Loucy (cell line): ENCODE measurements around the gene ACAT2.

Experiments used
- H2AFZ ChIP-seq: fragments of 200-600 bp; sonication (generic); 2 replicates; pipeline ENCODE4 v1.6.0; 2016; ENCODE audit warnings: antibody characterized with exemption, mild to moderate bottlenecking, low read length, moderate library complexity
- H3F3A ChIP-seq: fragments of 200-600 bp; 2 replicates; pipeline ENCODE4 v1.6.0; 2016; ENCODE audit warnings: antibody characterized with exemption, low read depth, mild to moderate bottlenecking
- H3K27me3 ChIP-seq: fragments of 200-600 bp; sonication (generic); 2 replicates; pipeline ENCODE4 v1.6.1; 2014; ENCODE audit warnings: low read length, mild to moderate bottlenecking; ENCODE audit not compliant: insufficient read depth, poor library complexity, severe bottlenecking
- H3K36me3 ChIP-seq: fragments of 200-600 bp; sonication (generic); 2 replicates; pipeline ENCODE4 v1.6.1; 2016; ENCODE audit warnings: low read length; ENCODE audit not compliant: insufficient read depth
- H3K4me1 ChIP-seq: fragments of 200-600 bp; sonication (generic); 2 replicates; pipeline ENCODE4 v1.5.1; 2014; ENCODE audit warnings: low read length, mild to moderate bottlenecking; ENCODE audit not compliant: insufficient read depth, poor library complexity, severe bottlenecking
- H3K4me2 ChIP-seq: fragments of 200-600 bp; sonication (generic); 2 replicates; pipeline ENCODE4 v1.6.0; 2014; ENCODE audit warnings: antibody characterized with exemption, low read length, low read depth, mild to moderate bottlenecking; ENCODE audit not compliant: poor library complexity, severe bottlenecking
- H3K4me3 ChIP-seq: fragments of 200-600 bp; sonication (generic); 2 replicates; pipeline ENCODE4 v1.5.1; 2014; ENCODE audit warnings: low read length, mild to moderate bottlenecking, mixed read lengths; ENCODE audit not compliant: poor library complexity, severe bottlenecking
- H3K79me2 ChIP-seq: fragments of 200-600 bp; sonication (generic); 2 replicates; pipeline ENCODE4 v1.6.1; 2014; ENCODE audit warnings: low read length; ENCODE audit not compliant: insufficient read depth
- H3K9ac ChIP-seq: fragments of 200-600 bp; sonication (generic); 2 replicates; pipeline ENCODE4 v1.6.0; 2014; ENCODE audit warnings: mild to moderate bottlenecking, low read depth, low read length, moderate library complexity; ENCODE audit not compliant: poor library complexity, severe bottlenecking
- H3K9me2 ChIP-seq: fragments of 200-600 bp; sonication (generic); replicated peaks from 2 replicates; pipeline ENCODE4 v1.6.1; 2016; ENCODE audit warnings: low read depth, low read length, mixed read lengths
- H3K9me3 ChIP-seq: fragments of 200-600 bp; sonication (generic); 2 replicates; pipeline ENCODE4 v1.6.1; 2014; ENCODE audit warnings: mild to moderate bottlenecking, antibody characterized with exemption, low read length, low read depth; ENCODE audit not compliant: insufficient read depth
- H4K20me1 ChIP-seq: fragments of 200-600 bp; sonication (generic); 2 replicates; pipeline ENCODE4 v1.6.0; 2014; ENCODE audit warnings: antibody characterized with exemption, low read length, mild to moderate bottlenecking; ENCODE audit not compliant: insufficient read depth, poor library complexity, severe bottlenecking
- CTCF ChIP-seq: fragments of 200-600 bp; sonication (generic); conservative IDR thresholded peaks from 2 replicates; pipeline ENCODE4 v1.5.1; 2014; ENCODE audit warnings: mild to moderate bottlenecking, antibody characterized with exemption, low read length
- EZH2phosphoT487 ChIP-seq: fragments of 200-600 bp; IDR thresholded peaks from 2 replicates; pipeline ENCODE4 v1.6.1; 2018; ENCODE audit warnings: antibody characterized with exemption, mild to moderate bottlenecking, moderate library complexity, borderline replicate concordance

ACAT2 gene

GRCh38 chr6:159753081-159753872 is 8.6 kb upstream of the ACAT2 start:
- Histone ChIP-seq H3K36me3 (peaks cover 90% of the 10 kb centered on the region), H3F3A (no peaks in the 10 kb centered on the region), H2AFZ (no peak overlapping the region), H3K9me3 (no peaks in the 10 kb centered on the region), H3K27me3 (no peaks in the 10 kb centered on the region), H3K4me3 (no peak overlapping the region), H3K9ac (no peak overlapping the region), H3K9me2 (no peaks in the 10 kb centered on the region), H3K4me1 (no peaks in the 10 kb centered on the region), H3K79me2 (no peaks in the 10 kb centered on the region; the same call in 1 of the 2 replicates), H3K4me2 (no peak overlapping the region), H4K20me1 (peaks cover 17% of the 10 kb centered on the region)
- TF ChIP-seq CTCF (no peak), EZH2phosphoT487 (no peak)

GRCh38 chr6:159754401-159754800 is 7.4 kb upstream of the ACAT2 start:
- Histone ChIP-seq H3K9ac (no peak overlapping the region), H4K20me1 (peaks cover 17% of the 10 kb centered on the region), H3K4me3 (no peak overlapping the region), H3F3A (no peaks in the 10 kb centered on the region), H3K36me3 (peaks cover 82% of the 10 kb centered on the region), H3K9me2 (no peaks in the 10 kb centered on the region), H2AFZ (no peak overlapping the region), H3K9me3 (no peaks in the 10 kb centered on the region), H3K4me1 (no peaks in the 10 kb centered on the region), H3K4me2 (no peak overlapping the region), H3K27me3 (no peaks in the 10 kb centered on the region), H3K79me2 (no peaks in the 10 kb centered on the region; the same call in 1 of the 2 replicates)
- no peak for TF ChIP-seq CTCF
- no peak for TF ChIP-seq EZH2phosphoT487

- no peaks in the 10 kb centered on the region for H3K4me1 ChIP-seq
- H2AFZ ChIP-seq: no peak overlapping the region
- TF ChIP-seq CTCF (no peak), EZH2phosphoT487 (no peak)
- H3K36me3 ChIP-seq: peaks cover 74% of the 10 kb centered on the region
- H3F3A ChIP-seq: no peaks in the 10 kb centered on the region
- no peaks in the 10 kb centered on the region for H3K27me3 ChIP-seq
- H3K9ac ChIP-seq: no peak overlapping the region
- no peaks in the 10 kb centered on the region for H3K9me2 ChIP-seq
- no peaks in the 10 kb centered on the region for H3K9me3 ChIP-seq
- H3K4me2 ChIP-seq: no peak overlapping the region
- no peak overlapping the region for H3K4me3 ChIP-seq
- H3K79me2 ChIP-seq: peaks cover 3% of the 10 kb centered on the region; the same call in 1 of the 2 replicates
- H4K20me1 ChIP-seq: peaks cover 11% of the 10 kb centered on the region
These were observed 6.6 kb upstream of the ACAT2 start for GRCh38 chr6:159754959-159755914.
